H1 (cell line): ENCODE data around the gene TM9SF3. TPM values are rescaled to one million over a fixed set of nuclear protein-coding genes. Genes with fewer than 3 reads are reported as not detected.

Experiments
- RBBP5 ChIP-seq: IDR thresholded peaks from 2 replicates; pipeline ENCODE4 v1.7.1; 2012; ENCODE audit warnings: low read depth, mild to moderate bottlenecking, inconsistent platforms, low read length, moderate library complexity, borderline replicate concordance
- RFX5 ChIP-seq: IDR thresholded peaks from 2 replicates; pipeline ENCODE4 v1.6.1; 2011; ENCODE audit warnings: low read depth, low read length, improper control_type of control experiment, borderline replicate concordance
- polyA plus RNA-seq, 7 experiments: library from polyadenylated mRNA; depleted of rRNA in 3 of 7; stranded (reverse) in 5 of 7; unstranded in 2 of 7; fragments of >200 nt in 5 of 7; fragments of 200-250 nt in 2 of 7; gene quantifications; 1 replicate in 5 of 7; 2 replicates in 1 of 7; 4 replicates in 1 of 7; pipeline versions ENCODE4 v1.2.1 to v1.2.3, GENCODE V29; 2011 to 2013; ENCODE audit warnings: missing spikeins in 2 of 7, mixed read lengths in 2 of 7
- total RNA-seq: library from RNA; stranded (reverse); fragmentation: NEBNext Ultra II Directional; extraction: Animal tissue kit (Norgen Biotek cat#: 25700); gene quantifications from 2 replicates; pipeline ENCODE4 v1.2.1, GENCODE V29; 2021
- TF ChIP-seq, protein P1 (sequence below): fragments of 300-600 bp; sonication (generic); IDR thresholded peaks from 2 replicates; pipeline ENCODE4 v1.7.1; 2012; ENCODE audit warnings: low read length, moderate library complexity, mild to moderate bottlenecking, inconsistent platforms; ENCODE audit not compliant: insufficient replicate concordance

Gene TM9SF3
- total and polyA plus RNA-seq, 2 of the 8 experiments (the other 6 are each of a cell fraction or from before 2014, with no cell fraction given): 123 to 127 TPM

DNA sequence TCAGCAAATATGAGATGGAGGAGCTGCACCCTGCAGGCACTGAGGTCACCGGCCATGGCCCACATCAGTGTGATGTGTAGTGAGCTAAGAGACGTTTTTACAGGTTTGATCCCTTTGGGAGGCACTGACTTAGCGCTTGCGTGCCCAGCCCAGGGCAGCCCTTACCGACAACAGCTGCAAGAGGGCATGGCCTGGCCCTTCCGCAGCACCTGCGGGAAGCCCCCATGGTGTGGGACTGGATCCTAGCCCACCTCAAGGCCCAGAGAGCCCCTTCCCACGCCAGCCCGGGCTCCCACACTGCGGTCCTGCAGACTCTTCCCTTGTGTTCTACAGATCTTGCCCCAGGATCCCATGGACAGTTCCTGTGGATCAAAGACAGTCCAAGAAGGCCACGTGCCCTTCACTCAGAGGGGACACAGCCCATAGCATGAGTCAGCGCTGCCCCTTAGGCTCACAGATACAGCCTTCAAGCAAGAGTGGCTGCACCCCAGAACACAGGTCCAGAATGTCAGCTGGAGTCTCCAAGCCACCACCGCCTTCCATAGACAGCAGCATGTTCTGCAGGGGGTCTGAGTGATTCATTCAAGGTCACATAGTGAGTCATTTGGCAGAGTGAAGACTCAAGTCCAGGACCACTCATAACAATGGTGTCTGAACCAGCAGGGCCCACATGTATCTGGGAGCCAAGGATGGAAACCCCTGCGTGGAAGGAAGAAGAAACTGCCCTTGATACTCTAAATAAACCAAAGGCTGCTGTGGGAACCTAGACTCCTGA is 98.5 kb downstream of the TM9SF3 start (continued):
- TF ChIP-seq, protein P1, sequence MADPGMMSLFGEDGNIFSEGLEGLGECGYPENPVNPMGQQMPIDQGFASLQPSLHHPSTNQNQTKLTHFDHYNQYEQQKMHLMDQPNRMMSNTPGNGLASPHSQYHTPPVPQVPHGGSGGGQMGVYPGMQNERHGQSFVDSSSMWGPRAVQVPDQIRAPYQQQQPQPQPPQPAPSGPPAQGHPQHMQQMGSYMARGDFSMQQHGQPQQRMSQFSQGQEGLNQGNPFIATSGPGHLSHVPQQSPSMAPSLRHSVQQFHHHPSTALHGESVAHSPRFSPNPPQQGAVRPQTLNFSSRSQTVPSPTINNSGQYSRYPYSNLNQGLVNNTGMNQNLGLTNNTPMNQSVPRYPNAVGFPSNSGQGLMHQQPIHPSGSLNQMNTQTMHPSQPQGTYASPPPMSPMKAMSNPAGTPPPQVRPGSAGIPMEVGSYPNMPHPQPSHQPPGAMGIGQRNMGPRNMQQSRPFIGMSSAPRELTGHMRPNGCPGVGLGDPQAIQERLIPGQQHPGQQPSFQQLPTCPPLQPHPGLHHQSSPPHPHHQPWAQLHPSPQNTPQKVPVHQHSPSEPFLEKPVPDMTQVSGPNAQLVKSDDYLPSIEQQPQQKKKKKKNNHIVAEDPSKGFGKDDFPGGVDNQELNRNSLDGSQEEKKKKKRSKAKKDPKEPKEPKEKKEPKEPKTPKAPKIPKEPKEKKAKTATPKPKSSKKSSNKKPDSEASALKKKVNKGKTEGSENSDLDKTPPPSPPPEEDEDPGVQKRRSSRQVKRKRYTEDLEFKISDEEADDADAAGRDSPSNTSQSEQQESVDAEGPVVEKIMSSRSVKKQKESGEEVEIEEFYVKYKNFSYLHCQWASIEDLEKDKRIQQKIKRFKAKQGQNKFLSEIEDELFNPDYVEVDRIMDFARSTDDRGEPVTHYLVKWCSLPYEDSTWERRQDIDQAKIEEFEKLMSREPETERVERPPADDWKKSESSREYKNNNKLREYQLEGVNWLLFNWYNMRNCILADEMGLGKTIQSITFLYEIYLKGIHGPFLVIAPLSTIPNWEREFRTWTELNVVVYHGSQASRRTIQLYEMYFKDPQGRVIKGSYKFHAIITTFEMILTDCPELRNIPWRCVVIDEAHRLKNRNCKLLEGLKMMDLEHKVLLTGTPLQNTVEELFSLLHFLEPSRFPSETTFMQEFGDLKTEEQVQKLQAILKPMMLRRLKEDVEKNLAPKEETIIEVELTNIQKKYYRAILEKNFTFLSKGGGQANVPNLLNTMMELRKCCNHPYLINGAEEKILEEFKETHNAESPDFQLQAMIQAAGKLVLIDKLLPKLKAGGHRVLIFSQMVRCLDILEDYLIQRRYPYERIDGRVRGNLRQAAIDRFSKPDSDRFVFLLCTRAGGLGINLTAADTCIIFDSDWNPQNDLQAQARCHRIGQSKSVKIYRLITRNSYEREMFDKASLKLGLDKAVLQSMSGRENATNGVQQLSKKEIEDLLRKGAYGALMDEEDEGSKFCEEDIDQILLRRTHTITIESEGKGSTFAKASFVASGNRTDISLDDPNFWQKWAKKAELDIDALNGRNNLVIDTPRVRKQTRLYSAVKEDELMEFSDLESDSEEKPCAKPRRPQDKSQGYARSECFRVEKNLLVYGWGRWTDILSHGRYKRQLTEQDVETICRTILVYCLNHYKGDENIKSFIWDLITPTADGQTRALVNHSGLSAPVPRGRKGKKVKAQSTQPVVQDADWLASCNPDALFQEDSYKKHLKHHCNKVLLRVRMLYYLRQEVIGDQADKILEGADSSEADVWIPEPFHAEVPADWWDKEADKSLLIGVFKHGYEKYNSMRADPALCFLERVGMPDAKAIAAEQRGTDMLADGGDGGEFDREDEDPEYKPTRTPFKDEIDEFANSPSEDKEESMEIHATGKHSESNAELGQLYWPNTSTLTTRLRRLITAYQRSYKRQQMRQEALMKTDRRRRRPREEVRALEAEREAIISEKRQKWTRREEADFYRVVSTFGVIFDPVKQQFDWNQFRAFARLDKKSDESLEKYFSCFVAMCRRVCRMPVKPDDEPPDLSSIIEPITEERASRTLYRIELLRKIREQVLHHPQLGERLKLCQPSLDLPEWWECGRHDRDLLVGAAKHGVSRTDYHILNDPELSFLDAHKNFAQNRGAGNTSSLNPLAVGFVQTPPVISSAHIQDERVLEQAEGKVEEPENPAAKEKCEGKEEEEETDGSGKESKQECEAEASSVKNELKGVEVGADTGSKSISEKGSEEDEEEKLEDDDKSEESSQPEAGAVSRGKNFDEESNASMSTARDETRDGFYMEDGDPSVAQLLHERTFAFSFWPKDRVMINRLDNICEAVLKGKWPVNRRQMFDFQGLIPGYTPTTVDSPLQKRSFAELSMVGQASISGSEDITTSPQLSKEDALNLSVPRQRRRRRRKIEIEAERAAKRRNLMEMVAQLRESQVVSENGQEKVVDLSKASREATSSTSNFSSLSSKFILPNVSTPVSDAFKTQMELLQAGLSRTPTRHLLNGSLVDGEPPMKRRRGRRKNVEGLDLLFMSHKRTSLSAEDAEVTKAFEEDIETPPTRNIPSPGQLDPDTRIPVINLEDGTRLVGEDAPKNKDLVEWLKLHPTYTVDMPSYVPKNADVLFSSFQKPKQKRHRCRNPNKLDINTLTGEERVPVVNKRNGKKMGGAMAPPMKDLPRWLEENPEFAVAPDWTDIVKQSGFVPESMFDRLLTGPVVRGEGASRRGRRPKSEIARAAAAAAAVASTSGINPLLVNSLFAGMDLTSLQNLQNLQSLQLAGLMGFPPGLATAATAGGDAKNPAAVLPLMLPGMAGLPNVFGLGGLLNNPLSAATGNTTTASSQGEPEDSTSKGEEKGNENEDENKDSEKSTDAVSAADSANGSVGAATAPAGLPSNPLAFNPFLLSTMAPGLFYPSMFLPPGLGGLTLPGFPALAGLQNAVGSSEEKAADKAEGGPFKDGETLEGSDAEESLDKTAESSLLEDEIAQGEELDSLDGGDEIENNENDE: no peak
- TF ChIP-seq RBBP5 (no peak), RFX5 (no peak)
